ENCODE results near the gene NDRG2.
A peak's percentile ranks its signal among the peaks of the same experiment; 100 is the strongest.

NDRG2 gene

DNA sequence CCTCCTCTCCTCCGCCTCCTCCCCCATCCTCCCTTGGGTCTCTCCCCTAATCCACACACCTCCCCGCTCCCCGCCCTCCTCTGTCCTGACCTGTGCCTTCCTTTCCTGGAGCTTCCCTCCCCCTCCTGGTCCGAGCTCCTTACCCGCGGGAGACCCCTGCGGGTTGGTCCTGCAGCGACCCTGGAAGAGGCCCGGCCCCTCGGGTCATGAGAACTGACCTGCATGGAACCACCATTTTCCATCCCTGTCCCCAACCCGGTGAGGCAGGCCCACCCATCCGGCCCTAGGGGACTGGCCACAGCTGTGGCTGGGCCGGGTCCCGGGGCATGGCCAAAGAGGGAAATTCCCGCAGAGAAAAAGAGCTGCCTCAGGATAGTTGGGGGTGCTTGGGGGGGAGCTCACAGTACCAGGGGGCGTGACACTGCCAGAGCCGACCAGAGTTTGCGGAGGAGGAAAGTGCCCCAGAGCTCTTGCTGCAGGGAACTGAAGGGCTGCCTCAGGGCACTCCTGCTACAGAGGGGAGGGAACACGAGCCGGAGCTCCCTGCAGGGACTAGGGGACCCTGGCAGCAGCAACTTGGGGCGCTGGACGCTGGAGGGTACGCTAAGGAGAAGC lies 45.9 kb upstream of the NDRG2 start (continued):
- TF ChIP-seq MZF1 (tag by site-specific recombination; IDR thresholded peaks at IDR 0.05; ENCODE audit: borderline replicate concordance): no peak
- TF ChIP-seq, protein P1, sequence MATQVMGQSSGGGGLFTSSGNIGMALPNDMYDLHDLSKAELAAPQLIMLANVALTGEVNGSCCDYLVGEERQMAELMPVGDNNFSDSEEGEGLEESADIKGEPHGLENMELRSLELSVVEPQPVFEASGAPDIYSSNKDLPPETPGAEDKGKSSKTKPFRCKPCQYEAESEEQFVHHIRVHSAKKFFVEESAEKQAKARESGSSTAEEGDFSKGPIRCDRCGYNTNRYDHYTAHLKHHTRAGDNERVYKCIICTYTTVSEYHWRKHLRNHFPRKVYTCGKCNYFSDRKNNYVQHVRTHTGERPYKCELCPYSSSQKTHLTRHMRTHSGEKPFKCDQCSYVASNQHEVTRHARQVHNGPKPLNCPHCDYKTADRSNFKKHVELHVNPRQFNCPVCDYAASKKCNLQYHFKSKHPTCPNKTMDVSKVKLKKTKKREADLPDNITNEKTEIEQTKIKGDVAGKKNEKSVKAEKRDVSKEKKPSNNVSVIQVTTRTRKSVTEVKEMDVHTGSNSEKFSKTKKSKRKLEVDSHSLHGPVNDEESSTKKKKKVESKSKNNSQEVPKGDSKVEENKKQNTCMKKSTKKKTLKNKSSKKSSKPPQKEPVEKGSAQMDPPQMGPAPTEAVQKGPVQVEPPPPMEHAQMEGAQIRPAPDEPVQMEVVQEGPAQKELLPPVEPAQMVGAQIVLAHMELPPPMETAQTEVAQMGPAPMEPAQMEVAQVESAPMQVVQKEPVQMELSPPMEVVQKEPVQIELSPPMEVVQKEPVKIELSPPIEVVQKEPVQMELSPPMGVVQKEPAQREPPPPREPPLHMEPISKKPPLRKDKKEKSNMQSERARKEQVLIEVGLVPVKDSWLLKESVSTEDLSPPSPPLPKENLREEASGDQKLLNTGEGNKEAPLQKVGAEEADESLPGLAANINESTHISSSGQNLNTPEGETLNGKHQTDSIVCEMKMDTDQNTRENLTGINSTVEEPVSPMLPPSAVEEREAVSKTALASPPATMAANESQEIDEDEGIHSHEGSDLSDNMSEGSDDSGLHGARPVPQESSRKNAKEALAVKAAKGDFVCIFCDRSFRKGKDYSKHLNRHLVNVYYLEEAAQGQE (tag by site-specific recombination; IDR thresholded peaks at IDR 0.05): no peak; the same call in 1 of the 2 replicates

DNA sequence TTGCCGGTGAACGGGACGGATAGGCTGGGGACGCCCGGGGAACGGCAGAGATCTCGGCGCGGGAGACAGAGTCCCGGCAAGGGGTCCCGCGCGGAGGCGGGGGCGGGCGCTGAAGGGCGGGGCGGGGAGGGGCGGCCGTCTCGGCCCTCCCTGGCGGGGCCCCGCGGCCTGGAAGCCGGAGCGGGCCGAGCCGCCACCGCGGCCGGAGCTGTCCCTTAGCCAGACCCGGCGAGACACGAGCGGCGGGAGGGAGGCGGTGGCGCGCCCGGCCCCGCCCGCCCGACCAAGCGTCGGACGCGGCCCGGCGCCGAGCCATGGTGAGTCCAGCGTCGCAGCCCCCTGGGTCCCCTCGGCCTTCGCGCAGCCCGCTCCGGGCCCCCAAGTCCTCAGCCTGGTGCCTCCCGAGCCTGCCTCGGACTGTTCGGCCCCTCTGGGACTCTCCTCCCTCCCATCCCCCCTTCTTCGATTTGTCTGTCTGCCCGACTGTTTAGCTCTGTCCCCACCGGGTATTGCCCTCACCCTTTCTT lies 45.3 kb upstream of the NDRG2 start, which contains the start of gene ARHGEF40:
TSS of gene ARHGEF40 (plus strand) at position 222 of the 527 bp plus-strand sequence. CDS start at position 315, 93 bp downstream.
- ChIA-PET POLR2A (interaction anchor here (0.7 to 3.7 kb wide), 11 partner anchors 8 to 241 kb away, joined by 3 to 71 read pairs (median 8); partner anchors contain the start of genes RNASE8, SLC39A2 and ZNF219), CTCF (interaction anchor here (0.6 to 4.3 kb wide), 11 partner anchors 12 to 98 kb away, joined by 4 to 64 read pairs (median 8); partner anchors contain the start of genes RNASE8 and TMEM253)
- H3K4me3 ChIP-seq (ENCODE audit: low read depth, low read length): peak within 1 kb of the TSS; percentile 79
- peaks cover 0 to 22% of the 10 kb centered on the region in 2 experiments; a peak in 1 of 3 replicates for H3K36me3 ChIP-seq (ENCODE audit: control insufficient read depth in 2 of 2, insufficient read depth in 1 of 2, low read length in 2 of 2)
- peak within 1 kb of the TSS; percentile 86 for H3K27ac ChIP-seq (ENCODE audit: extremely low read depth, low read depth, low read length)
- H3K4me1 ChIP-seq (ENCODE audit: control insufficient read depth, insufficient read depth, low read length): peaks cover 16% of the 10 kb centered on the region
- H3K9me3 ChIP-seq (ENCODE audit: control insufficient read depth, insufficient read depth, low read depth, low read length): no peaks in the 10 kb centered on the region
- TF ChIP-seq ZNF366 (tag by site-specific recombination; conservative IDR thresholded peaks at IDR 0.05) (0 out of 2 replicates have a peak, but pooled peaks have one; percentile 75), ZEB2 (tag by site-specific recombination; IDR thresholded peaks at IDR 0.05) (no peak), RBAK (tag by site-specific recombination; IDR thresholded peaks at IDR 0.05) (no peak), ZNF776 (tag by site-specific recombination; IDR thresholded peaks at IDR 0.05; ENCODE audit: borderline replicate concordance) (no peak), ZNF48 (tag by site-specific recombination; IDR thresholded peaks at IDR 0.05) (no peak), ZNF600 (tag by site-specific recombination; IDR thresholded peaks at IDR 0.05) (peak; percentile 45; the same call in 1 of the 2 replicates), ZNF707 (tag by site-specific recombination; IDR thresholded peaks at IDR 0.05) (no peak), YY1 (tag by site-specific recombination; IDR thresholded peaks at IDR 0.05) (no peak), KLF10 (tag by site-specific recombination; IDR thresholded peaks at IDR 0.05) (0 out of 2 replicates have a peak, but pooled peaks have one; percentile 20), ZIC2 (tag by site-specific recombination; IDR thresholded peaks at IDR 0.05) (no peak), ZSCAN16 (tag by site-specific recombination; IDR thresholded peaks at IDR 0.05) (no peak), ZNF174 (tag by site-specific recombination; IDR thresholded peaks at IDR 0.05) (no peak), KLF1 (tag by site-specific recombination; IDR thresholded peaks at IDR 0.05) (no peak), ZNF292 (tag by site-specific recombination; IDR thresholded peaks at IDR 0.05; ENCODE audit: borderline replicate concordance, low read depth) (no peak)
- TF ChIP-seq, protein P2, sequence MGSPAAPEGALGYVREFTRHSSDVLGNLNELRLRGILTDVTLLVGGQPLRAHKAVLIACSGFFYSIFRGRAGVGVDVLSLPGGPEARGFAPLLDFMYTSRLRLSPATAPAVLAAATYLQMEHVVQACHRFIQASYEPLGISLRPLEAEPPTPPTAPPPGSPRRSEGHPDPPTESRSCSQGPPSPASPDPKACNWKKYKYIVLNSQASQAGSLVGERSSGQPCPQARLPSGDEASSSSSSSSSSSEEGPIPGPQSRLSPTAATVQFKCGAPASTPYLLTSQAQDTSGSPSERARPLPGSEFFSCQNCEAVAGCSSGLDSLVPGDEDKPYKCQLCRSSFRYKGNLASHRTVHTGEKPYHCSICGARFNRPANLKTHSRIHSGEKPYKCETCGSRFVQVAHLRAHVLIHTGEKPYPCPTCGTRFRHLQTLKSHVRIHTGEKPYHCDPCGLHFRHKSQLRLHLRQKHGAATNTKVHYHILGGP (tag by site-specific recombination; IDR thresholded peaks at IDR 0.05): no peak
- TF ChIP-seq, protein P3, sequence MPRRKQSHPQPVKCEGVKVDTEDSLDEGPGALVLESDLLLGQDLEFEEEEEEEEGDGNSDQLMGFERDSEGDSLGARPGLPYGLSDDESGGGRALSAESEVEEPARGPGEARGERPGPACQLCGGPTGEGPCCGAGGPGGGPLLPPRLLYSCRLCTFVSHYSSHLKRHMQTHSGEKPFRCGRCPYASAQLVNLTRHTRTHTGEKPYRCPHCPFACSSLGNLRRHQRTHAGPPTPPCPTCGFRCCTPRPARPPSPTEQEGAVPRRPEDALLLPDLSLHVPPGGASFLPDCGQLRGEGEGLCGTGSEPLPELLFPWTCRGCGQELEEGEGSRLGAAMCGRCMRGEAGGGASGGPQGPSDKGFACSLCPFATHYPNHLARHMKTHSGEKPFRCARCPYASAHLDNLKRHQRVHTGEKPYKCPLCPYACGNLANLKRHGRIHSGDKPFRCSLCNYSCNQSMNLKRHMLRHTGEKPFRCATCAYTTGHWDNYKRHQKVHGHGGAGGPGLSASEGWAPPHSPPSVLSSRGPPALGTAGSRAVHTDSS (tag by site-specific recombination; IDR thresholded peaks at IDR 0.05): peak; percentile 26; the same call in 1 of the 2 replicates
- TF ChIP-seq, protein P4, sequence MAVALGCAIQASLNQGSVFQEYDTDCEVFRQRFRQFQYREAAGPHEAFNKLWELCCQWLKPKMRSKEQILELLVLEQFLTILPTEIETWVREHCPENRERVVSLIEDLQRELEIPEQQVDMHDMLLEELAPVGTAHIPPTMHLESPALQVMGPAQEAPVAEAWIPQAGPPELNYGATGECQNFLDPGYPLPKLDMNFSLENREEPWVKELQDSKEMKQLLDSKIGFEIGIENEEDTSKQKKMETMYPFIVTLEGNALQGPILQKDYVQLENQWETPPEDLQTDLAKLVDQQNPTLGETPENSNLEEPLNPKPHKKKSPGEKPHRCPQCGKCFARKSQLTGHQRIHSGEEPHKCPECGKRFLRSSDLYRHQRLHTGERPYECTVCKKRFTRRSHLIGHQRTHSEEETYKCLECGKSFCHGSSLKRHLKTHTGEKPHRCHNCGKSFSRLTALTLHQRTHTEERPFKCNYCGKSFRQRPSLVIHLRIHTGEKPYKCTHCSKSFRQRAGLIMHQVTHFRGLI (tag by site-specific recombination; IDR thresholded peaks at IDR 0.05): no peak
- TF ChIP-seq, protein P5, sequence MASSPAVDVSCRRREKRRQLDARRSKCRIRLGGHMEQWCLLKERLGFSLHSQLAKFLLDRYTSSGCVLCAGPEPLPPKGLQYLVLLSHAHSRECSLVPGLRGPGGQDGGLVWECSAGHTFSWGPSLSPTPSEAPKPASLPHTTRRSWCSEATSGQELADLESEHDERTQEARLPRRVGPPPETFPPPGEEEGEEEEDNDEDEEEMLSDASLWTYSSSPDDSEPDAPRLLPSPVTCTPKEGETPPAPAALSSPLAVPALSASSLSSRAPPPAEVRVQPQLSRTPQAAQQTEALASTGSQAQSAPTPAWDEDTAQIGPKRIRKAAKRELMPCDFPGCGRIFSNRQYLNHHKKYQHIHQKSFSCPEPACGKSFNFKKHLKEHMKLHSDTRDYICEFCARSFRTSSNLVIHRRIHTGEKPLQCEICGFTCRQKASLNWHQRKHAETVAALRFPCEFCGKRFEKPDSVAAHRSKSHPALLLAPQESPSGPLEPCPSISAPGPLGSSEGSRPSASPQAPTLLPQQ (tag by site-specific recombination; IDR thresholded peaks at IDR 0.05): peak; percentile 32; the same call in 1 of the 2 replicates
- TF ChIP-seq, protein P6, sequence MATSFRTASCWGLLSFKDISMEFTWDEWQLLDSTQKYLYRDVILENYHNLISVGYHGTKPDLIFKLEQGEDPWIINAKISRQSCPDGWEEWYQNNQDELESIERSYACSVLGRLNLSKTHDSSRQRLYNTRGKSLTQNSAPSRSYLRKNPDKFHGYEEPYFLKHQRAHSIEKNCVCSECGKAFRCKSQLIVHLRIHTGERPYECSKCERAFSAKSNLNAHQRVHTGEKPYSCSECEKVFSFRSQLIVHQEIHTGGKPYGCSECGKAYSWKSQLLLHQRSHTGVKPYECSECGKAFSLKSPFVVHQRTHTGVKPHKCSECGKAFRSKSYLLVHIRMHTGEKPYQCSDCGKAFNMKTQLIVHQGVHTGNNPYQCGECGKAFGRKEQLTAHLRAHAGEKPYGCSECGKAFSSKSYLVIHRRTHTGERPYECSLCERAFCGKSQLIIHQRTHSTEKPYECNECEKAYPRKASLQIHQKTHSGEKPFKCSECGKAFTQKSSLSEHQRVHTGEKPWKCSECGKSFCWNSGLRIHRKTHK (tag by site-specific recombination; IDR thresholded peaks at IDR 0.05): no peak
- TF ChIP-seq, protein P7, sequence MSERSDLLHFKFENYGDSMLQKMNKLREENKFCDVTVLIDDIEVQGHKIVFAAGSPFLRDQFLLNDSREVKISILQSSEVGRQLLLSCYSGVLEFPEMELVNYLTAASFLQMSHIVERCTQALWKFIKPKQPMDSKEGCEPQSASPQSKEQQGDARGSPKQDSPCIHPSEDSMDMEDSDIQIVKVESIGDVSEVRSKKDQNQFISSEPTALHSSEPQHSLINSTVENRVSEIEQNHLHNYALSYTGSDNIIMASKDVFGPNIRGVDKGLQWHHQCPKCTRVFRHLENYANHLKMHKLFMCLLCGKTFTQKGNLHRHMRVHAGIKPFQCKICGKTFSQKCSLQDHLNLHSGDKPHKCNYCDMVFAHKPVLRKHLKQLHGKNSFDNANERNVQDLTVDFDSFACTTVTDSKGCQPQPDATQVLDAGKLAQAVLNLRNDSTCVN (tag by site-specific recombination; optimal IDR thresholded peaks at IDR 0.05): peak; percentile 44
